ENCODE results near the gene SCGB3A1. TPM values are rescaled to one million over a fixed set of nuclear protein-coding genes. Genes with fewer than 3 reads are reported as not detected.

The SCGB3A1 gene
- polyA plus RNA-seq, 2 donors = 1.0 to 6.1 TPM

Other genes starting within 250 kb of the SCGB3A1 start
- 1 to 10 TPM in 1 of 2 donors, under 1 TPM in 1; 0.73 to 1.9 TPM for gene GFPT2, start 238.2 kb downstream of the SCGB3A1 start, polyA plus RNA-seq
- gene CNOT6, start 97.1 kb downstream of the SCGB3A1 start, polyA plus RNA-seq = 1 to 10 TPM; 6.8 TPM
- gene FLT4, start 58.1 kb upstream of the SCGB3A1 start, polyA plus RNA-seq = 1 to 10 TPM; 2.8 to 4.0 TPM
- gene OR2Y1, start 148.6 kb upstream of the SCGB3A1 start, polyA plus RNA-seq = not detected
- 100 to 1,000 TPM in 1 of 2 donors, 10 to 100 TPM in 1; 84.0 to 108 TPM for gene MGAT1, start 211.3 kb upstream of the SCGB3A1 start, polyA plus RNA-seq

All from esophagus (tissue), 2 donors.